GM13977 (cell line): Measurements from ENCODE around the gene CARHSP1.

Experiments used
- DNase-seq: peaks from one replicate; pipeline ENCODE4 v3.0.0; 2012; ENCODE audit warnings: low spot score
- CTCF ChIP-seq: IDR thresholded peaks from 2 replicates; pipeline ENCODE4 v1.5.1; 2012; ENCODE audit warnings: mild to moderate bottlenecking, control low read depth; ENCODE audit not compliant: insufficient read depth; ENCODE audit errors: extremely low read depth, missing control alignments
- in situ Hi-C: fragments of 300-500 bp; cut with MboI; formaldehyde crosslinking; loops from one replicate; pipeline ENCODE4 v1.12.0; 2022; ENCODE audit warnings: low sequenced_read_pairs, low pct_unique_long_range_greater_than_20kb, mixed read lengths, inconsistent platforms; ENCODE audit not compliant: unreplicated experiment

CARHSP1 gene

GRCh38 chr16:8866118-8866883, 2.5 kb downstream of the CARHSP1 start:
- TF ChIP-seq CTCF = no peak
- in situ Hi-C loops = no loop called here
- DNase-seq = no peak

GRCh38 chr16:8865145-8865882, 3.5 kb downstream of the CARHSP1 start:
- DNase-seq = no peak
- TF ChIP-seq CTCF = no peak
- in situ Hi-C loops = no loop called here

DNA sequence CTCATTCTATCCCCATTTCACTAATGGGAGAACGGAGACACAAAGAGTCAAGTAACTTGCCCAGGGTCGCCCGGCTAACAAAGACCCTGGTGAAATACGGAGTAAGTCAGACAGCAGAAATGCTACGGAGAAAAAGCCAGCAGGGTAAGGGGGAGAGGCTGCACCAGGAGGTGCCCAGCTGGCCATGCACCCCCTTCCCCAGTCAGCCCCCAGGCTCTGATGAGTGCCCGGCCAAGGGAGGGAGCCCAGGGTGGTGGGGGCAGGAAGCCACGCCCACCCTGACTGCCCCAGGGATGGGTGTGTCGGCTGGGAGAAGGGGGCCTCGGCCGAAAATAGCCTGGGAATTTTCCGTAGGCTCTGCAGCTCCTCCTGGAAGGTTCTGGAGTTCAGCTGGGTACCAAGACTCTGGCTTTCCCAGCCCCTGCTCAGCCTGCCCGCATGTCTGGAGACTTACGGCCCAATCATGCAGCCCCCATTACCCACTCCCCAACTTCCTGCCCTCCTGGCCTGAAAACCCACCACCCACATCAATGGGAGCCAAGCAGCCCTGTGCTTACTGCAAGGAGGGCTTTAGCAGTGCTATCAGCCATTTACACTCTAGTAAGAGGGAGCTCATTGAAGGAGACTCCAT, 4.2 kb downstream of the CARHSP1 start:
- no peak for DNase-seq
- TF ChIP-seq CTCF = no peak
- in situ Hi-C loops = no loop called here

GRCh38 chr16:8863594-8864424, 5.0 kb downstream of the CARHSP1 start:
- in situ Hi-C loops = no loop called here
- TF ChIP-seq CTCF = no peak
- no peak for DNase-seq

DNA sequence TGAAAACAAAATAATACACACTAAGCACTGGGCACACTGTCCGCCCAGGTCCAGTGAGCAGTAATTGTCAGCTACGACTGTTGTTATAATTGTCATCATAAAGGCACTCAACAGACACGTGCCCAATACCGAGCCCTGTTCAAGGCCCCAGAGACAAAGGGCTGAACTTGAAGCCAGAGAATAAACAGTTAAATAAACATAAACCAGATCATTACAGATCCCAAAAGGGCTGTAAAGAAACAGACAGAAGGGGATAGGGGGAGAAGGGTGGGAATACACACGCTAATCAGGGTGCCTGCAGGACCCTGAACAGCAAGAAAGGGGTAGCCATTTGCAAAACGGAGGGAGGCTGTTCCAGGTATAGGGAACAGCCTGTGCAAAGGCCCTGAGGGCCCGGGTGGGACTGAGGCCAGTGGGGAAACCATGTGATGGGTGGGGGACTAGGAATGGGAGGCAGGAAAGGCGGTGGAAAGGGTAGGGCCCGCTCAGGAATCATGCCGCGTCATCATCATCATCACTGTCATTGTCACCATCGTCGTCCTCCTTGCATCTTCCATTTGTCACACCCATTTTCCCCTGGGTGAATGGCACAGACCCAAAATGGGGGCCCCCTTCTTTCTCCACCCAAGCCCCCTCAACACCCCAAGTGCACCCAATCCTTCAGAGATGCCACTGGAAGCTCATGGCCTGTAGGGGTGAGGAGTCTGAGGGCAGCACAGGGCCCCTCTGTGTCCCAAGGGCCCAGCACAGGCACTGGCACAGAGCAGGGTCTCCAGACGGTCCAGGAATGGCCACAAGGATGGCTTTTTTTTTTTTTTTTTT, 6.3 kb downstream of the CARHSP1 start:
- DNase-seq = no peak
- in situ Hi-C loops = no loop called here
- TF ChIP-seq CTCF = no peak
